GM19043 (cell line): ENCODE measurements around the gene FAU.

Experiments used
- ATAC-seq: cut with Tn5 transposase; IDR thresholded peaks from one replicate; pipeline ENCODE4 v1.9.1; 2021; ENCODE audit warnings: low read depth; ENCODE audit not compliant: unreplicated experiment

FAU gene

GRCh38 chr11:65083834-65084597, 37.9 kb downstream of the FAU start, which contains the start of the genes CDCA5 and ZFPL1:
Gene CDCA5, minus strand, starts transcription at chr11:65084040. Its CDS starts 62 bp downstream, at chr11:65083978.
Gene ZFPL1, plus strand, starts transcription at chr11:65084222. Its CDS starts 477 bp downstream, at chr11:65084699.
- peak; percentile 77 for ATAC-seq

- no peak for ATAC-seq
Observed at GRCh38 chr11:65083134-65083833, 38.6 kb downstream of the FAU start.

GRCh38 chr11:65078786-65079342, 43.1 kb downstream of the FAU start:
- ATAC-seq: no peak

GRCh38 chr11:65078151-65078550, 43.8 kb downstream of the FAU start:
- ATAC-seq: no peak

- ATAC-seq: no peak
Observed at GRCh38 chr11:65077451-65077850, 44.5 kb downstream of the FAU start.

DNA sequence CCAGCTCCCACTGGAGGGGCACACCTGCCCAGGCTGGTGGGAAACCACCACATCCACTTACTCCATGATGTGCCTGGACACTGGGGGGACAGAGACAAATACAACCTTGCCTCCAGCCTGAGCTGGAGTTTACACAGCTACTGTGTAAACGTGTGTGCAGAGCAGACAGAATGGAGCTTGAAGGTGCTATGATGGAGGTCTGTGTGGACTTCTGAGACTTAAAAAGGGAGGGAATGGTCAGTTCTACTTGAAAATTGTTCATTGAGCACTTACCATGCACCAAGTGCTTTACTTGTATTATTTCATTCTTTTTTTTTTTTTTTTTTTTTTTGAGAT, 49.3 kb downstream of the FAU start:
- ATAC-seq: no peak

GRCh38 chr11:65071907-65072630, 49.9 kb downstream of the FAU start:
- ATAC-seq: no peak
